HG03045 (cell line): ENCODE data around the gene DEGS1.

Experiments
- ATAC-seq: cut with Tn5 transposase; IDR thresholded peaks from one replicate; pipeline ENCODE4 v1.9.1; 2021; ENCODE audit warnings: mild to moderate bottlenecking, moderate library complexity; ENCODE audit not compliant: unreplicated experiment

The DEGS1 gene

DNA sequence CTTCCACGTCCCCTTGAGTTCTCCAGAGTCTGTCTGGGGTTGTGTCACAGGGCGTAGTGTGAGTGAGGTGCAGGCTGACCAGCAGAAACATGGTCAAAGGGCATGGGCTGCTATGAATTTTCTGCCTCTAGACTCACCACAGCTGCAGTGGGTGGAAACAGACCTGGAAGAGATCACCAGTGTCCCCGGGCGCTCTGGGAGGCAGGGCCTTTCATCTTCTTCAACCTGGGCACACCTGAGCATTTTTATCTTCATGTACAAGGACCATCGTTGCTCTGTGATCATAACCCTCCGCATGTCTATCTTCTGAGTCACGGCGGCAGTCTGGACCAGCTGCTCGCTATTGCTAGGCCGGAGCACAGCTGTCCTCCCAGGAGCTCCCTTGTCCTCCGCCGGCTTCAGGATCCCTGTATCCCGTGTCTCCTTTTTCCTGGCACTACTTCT, 29.6 kb downstream of the DEGS1 start:
- ATAC-seq: no peak

DNA sequence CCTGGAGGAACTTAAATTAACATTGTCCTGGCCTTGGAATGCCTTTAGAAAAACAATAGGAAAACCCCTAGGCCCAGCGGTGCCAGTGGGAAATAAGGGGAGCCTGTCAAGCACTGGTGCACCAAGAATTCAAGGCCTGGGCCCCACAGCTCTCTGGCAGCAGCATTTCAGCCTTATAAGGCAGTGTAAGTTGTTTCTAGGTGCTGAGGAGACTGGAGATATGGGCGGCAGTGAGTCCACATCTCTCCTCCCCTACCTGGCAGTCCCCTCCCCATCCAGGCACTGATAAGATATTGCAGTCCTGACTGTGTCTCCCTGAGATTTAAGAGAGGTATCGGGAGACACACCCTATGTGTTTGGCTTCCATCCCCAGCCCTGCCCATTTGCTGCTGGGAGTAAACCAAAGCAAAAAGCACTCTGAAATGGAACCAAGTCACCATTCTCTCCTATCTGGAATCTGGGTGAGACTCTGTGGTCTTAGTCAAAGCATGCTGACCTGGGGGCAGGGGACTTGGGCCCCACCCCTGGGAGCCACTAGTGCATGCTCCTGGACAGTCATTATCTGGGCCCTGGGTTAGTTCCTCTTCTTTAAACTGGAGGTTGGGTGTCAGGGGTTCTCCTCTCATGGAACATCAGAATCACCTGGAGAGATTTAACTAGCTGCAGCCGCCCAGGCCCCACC, 30.5 kb downstream of the DEGS1 start:
- no peak for ATAC-seq

DNA sequence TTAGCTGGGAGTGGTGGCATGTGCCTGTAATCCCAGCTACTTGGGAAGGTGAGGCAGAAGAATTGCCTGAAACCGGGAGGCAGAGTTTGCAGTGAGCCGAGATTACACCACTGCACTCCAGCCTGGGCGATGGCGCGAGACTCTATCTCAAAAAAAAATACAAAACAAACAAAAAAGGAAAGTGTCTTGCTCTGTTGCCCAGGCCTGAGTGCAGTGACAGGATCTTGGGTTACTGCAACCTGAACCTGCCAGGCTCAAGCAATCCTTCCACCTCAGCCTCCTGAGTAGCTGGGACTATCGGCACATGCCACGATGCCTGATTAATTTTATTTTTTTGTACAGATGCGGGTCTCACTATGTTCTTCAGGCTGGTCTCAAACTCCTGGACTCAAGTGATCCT, 33.3 kb downstream of the DEGS1 start:
- no peak for ATAC-seq

DNA sequence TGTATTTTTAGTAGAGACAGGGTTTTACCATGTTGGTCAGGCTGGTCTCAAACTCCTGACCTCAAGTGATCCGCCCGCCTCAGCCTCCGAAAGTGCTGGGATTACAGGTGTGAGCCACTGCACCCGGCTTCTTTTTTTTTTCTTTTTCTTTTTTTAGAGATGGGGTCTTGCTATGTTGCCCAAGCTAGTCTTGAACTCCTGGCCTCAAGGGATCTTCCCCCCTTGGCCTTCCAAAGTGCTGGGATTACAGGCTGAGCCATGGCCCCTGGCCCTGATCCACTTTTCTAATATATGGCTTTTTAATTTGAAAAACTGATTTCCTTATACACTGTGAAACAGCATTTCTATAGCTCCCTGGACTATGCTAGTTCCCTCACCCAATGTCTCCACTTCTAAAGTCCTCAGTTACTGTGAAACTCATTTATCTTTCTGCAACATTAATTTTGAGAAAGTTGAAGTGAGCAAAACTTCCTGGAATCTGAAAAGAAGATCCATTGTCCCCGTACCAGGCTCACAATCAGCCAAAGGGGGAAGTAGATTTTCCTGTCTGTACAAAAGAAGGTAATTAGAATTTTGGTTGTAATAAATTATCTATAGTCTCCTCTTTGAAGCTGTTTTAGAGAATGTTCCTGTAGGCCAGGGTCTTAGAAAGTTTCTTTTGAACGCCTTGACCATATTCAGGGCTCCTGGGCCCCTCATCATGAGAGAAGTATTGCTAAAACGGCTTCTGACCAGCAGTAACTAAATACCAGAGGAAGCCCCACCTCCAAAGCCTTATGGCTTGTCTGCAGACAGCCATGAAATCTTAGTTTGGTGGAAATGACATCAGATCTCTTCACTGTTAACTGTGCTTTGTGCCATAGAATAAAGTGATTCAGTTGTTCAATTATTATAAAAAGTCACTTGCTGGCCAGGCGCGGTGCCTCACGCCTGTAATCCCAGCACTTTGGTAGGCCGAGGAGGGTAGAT, 34.9 kb downstream of the DEGS1 start:
- no peak for ATAC-seq

DNA sequence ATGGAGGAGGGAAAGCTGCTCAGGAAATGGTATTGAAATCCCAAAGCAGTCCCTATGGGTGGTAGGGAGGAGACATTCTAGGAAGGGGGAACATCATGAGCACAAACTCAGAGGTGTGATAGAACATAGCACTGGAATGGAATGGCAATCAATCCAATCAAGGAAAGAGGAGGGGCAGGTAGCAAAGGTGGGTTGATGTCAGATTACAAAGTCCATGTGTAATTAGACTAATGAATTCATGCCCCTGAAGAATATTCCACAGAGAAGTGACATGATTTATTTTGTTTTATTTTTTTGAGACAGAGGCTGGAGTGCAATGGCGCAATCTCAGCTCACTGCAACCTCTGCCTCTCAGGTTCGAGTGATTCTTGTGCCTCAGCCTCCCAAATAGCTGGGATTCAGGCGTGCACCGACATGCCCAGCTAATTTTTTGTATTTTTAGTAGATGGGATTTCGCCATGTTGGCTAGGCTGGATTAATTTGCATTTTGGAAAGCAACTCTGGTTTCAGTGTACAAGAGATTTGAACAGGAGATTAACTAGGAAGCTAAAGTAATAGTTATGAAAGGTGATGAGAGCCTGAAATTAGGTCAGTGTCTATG, 36.1 kb downstream of the DEGS1 start:
- ATAC-seq: no peak

DNA sequence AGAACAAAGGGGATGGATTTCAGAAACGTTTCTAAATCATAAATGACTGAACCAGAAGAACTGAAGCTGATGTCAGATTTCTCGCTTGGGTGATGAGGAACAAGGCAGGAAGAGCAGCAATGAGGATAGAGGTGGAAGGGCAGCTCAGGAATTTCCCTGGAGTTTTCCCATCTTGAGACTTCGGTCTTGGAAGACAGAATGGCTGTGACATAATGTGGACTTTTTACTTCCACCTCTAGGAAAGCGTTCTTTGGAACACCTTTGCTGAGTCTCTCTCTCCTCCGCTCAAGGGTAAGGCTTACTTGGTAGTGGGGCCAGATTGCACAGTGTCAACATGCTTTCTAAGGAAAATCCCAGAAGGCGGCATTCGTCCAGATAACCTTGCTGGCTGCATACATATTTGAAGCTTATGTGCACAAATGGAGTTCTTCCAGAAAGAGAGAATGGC, 36.6 kb downstream of the DEGS1 start:
- no peak for ATAC-seq

DNA sequence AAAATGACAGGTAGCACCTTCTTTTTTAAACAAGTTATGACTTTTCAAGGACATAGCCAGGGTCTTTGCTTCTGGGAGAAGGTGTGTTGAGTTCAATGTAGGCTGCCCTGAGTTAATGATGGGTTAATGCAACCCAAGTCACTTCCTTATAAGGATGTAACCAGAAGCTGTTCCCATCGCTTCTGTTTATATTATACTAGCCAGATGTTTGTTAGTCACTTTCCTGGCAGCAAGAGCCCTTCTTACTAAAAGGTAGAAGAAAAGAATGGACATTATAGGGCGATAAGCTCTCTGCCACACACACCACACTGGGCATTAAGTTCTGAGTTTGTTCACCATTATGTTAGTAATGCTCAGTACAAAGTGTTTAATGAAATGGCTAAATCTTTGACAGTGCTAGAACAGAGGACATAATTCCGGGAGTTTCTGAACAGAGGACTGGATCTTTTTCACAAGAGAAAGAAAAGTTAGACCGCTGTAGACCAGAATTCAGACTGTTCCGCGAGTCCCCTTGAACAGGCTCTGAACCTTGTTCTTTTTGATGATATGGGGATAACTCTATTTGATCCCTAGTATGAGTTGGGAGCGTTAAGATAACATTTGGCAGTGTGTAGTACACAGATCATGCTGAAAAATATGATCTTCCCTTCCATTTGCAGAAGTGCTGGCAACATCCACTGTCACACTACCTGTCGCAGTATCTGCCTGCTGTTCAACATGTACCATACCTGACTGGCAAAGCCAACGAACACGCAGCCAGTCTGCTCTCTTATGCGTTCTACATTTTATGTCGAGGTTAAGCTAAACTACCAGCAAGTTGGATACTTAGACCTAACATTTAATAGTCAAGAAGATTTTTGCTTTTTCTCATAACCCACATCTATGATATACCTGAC, 41.0 kb downstream of the DEGS1 start:
- ATAC-seq: no peak

DNA sequence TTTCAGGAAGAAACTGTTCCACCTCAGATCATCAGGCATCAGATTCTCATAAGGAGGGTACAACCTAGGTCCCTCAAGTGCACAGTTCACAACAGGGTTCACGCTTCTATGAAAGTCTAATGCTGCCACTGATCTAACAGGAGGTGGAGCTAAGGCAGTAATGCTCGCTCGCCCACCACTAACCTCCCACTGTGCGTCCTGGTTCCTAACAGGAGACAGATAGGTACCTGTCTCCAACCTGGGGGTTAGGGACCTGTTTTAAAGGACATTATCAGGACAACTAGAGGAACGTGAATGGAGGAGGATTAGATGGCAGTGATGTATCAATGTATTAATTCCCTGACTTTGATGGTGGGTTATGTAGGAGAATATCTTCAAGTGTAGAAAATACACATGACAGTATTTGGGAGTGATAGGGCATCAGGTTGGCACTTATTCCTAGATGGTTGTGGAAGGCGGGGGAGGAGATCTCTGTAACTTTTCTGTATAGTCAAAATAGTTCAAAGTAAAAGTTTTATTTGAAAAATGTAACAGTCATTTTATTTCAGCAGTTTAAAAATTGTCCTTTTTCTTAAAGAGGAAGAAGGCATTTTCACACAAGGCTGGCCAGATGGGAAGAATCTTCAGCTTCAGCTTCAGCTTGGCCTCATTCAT, 43.9 kb downstream of the DEGS1 start:
- no peak for ATAC-seq

DNA sequence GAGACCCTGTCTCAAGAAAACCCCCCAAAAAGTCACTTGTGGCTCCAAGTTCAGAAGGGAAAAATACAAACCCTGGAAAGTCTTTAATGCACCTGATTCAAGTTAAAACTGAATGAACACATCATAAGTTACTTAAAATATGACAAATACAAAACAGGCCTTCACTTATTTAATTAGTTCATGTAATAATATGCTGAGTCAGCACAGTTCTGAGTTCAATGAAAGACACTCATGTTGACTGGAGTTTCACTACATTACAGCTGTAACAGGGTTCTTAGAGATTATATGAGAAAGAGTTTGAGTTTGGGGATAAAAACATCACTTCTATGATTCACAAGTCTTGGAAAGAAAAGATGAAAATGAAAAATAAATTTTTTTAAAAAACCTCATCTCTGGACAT, 51.0 kb downstream of the DEGS1 start:
- ATAC-seq: no peak

DNA sequence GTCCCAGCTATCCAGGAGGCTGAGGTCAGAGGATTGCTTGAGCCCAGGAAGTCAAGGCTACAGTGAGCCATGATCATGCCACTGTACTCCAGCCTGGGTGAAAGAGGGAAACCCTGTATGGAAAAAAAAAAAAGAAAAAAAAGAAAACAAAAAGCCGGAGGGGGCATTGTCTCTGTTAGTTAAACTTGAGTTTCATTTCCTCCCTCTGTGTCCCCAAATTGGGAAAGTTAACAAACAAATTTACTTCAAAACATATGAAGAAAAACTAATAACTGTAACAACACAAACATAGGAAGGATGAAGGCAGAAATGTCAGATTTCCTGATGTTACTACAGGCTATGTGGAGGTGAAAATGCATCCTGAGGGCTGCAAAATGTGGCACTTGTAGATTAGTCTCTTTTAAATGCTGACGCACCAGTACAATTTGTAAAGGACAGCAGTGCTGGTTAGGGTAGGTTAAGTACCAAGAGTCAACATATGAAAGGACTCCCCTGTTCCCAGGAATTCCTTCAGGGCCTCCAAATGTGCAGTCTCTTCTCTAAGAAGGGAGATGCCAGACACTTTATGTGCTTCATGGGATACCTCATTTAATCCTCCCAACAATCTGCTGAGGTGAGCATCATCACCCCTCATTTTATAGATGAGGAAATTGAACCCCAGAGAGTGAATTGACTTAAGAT, 52.9 kb downstream of the DEGS1 start:
- ATAC-seq: no peak

DNA sequence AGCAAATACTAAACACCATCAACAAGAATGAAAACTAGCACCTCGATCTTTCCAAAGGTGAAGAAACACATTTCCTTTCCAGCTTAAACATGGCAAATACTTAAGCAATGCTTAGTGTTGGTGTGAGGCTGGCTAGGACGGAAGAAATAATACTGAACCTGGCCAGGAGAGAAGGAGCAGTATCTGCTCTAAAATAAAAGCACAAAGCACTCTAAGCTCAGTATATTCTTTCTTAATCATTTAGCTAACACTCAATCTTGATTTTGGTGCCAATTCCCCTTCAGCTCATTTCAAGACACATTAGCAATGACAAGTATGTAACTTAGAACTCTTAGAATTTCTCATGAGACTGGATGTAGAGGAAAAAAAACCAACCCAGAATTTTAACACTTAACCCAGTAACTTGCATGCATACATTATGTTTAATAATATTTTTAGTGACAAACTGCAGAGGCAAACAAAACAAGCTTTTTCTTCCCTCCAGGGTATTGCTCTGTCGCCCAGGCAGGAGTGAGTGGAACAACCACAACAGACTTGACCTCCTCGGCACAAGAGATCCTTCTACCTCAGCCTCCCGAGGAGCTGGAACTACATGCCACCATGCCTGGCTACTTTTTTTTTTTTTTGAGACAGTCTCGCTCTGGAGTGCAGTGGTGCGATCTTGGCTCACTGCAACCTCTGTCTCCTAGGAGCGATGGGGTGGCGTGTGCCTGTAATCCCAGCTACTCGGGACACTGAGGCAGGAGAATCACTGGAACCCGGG, 54.3 kb downstream of the DEGS1 start:
- ATAC-seq: no peak

DNA sequence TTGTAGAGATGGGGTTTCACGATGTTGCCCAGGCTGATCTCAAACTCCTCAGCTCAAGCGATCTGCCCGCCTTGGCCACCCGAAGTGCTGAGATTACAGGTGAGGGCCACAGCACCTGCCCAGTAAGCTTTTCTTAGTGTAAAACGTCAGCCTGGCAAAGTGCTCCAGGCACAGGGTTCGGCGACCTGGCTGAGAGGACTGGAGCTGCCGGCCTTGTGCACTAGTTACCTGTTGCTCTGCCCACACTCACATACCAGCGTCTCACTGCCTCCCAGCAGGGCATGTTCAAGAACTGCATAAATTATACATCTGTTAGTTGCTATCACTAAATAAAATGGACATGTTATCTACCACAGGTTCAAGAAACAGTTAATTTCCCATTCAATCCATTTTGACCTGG, 55.2 kb downstream of the DEGS1 start:
- no peak for ATAC-seq

DNA sequence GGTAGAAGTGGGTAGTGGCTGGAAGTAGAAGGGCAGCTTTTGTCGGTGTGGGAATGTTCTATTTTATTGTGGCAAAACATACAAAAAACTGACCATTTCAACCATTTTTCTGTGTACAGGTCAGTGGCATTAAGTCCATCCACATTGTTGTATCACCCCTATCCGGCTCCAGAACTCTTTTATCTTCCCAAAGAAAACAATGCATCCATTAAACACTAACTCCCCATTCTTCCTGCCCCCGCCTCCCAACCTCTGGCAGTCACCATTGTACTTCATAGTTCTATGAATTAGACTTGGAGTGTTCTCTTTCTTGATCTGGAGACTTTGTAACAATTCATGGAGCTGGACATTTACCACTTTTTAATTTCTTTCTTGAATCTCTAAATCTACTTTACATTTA, 55.7 kb downstream of the DEGS1 start:
- ATAC-seq: no peak
